GM18870 (cell line): ENCODE measurements around the gene ALPP.
"Not testable (repeated sequence)": the region's sequence is repeated elsewhere in the genome, so short reads cannot be mapped to it uniquely, and the experiment has no call there.

ENCODE experiments used
- ATAC-seq: cut with Tn5 transposase; IDR thresholded peaks from one replicate; pipeline ENCODE4 v1.9.1; 2021; ENCODE audit warnings: moderate library complexity; ENCODE audit not compliant: unreplicated experiment

The ALPP gene

DNA sequence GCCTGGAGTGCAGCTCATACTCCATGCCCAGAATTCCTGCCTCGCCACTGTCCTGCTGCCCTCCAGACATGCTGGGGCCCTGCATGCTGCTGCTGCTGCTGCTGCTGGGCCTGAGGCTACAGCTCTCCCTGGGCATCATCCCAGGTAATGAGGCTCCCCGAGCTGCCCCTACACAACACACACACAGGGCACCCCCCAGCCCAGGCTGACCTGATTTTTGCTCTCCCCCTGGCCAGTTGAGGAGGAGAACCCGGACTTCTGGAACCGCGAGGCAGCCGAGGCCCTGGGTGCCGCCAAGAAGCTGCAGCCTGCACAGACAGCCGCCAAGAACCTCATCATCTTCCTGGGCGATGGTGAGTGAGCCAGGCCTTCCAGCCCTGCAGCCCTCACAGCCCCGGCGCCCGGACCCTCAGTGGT lies at the start of gene ALPP:
ALPP (plus strand) TSS at position 17 of the 417 bp plus-strand sequence; CDS start at position 69, 52 bp downstream.
- ATAC-seq: not testable (repeated sequence)

DNA sequence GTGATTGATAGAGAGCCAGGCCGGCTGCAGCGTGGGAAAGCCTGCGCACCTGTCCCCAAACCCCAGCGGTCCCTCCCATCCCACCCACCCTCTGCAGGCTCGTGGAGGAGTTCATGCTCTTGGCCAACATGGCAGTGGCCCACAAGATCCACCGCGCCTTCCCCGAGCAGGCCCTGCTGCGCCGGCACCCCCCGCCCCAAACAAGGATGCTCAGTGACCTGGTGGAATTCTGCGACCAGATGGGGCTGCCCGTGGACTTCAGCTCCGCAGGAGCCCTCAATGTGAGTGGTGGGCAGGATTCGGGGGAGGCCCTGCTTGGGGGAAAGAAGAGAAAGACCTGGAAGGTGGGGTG lies 48.9 kb upstream of the ALPP start:
- ATAC-seq: no peak

DNA sequence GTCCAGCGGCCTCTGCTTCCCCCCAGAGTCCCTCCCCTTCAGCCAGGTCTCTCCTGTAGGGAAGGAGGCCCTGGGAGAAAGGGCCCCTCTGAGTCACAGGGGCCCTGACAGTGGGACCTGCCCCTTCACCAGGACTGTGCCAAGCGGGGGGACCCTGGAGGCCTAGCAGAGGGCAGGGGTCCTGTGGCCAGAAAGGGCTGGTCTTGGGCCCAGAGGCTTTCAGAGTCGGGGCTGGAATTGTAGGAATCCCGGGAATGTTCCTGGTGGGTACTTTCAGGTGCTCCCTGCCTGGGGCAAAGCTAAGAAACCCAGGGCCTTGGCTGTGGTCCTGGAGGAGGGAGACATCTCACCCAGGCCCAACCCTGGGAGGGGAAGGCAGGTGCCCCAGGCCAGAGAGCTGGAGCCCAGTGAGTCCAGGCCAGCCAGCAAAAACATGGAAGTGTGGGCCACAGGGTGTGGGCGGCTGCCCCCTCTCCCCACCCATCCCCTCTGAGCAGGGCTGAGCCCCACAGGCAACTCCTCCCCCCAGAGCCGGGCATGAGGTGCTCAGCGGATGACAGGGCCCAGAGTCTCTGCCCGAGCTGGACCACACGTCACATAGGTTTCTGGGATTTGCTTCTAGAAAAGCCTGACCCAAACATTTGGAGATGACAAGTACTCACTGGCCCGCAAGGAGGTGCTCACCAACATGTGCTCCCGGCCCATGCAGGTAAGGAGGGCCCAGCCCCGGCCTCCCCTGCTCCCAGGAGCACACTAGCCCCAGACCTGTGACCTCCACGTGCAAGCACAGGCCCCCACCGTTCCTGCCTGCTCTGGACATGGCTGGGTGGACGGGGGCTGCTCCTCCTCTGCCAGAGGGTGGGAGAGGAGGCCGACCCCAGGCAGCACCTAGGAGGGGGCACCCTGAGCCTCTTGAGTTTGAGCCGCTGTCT lies 48.2 kb upstream of the ALPP start:
- no peak for ATAC-seq

DNA sequence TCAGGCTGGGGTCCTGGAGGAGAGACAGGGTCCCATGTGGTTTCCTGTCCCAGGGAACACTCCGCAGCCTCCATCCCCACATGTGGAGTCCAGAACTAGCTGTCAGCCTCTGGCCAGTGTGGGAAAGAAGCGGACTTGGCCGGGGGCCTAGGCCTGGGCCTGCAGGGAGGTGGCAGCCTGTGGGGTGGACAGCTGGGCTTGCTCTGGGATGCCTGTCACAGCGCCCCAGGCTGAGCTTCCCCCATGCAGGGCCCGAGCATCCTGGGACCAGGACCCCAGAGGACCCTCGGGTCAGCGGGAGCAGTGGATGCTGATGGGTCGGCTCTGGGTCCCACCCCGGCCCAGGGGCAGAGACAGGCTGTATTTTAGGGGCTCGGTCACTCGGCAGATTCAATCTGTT lies 47.5 kb upstream of the ALPP start:
- ATAC-seq: not testable (repeated sequence)

- ATAC-seq: not testable (repeated sequence)
These were observed 46.9 kb upstream of the ALPP start for GRCh38 chr2:232331641-232332040.

DNA sequence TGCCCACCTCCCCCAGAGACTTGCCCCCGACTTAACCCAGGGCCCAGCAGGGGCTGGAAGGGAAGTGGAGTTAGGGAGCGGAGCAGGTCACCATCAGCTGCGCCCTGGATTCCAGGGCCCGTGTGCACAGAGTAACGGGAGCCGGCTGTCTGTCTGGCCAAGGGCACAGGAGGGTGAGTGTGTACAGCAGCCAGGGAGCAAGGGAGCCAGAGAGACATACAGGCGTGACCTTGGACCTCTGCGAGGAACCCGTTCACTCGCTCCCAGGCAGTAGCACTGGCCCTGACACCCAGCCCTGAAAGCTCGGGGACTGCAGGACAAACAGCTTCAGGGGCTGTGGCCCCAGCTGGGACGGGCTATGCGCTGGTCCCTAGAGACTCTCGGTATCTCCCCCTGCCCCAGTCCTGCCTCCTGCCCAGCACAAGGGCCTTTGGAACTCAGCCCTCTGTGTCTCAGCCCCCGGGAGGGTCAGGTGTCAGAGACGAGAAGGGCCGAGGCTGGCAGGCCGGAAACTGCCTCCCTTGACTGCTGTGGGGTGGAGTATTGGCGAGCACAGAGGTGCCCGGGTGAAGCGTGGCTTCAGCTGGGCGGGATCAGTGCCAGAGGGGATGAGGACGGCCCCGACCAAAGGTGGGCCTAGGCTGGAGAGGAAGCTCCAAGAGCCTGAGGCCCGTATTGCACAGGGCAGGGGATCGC lies 46.2 kb upstream of the ALPP start:
- not testable (repeated sequence) for ATAC-seq

DNA sequence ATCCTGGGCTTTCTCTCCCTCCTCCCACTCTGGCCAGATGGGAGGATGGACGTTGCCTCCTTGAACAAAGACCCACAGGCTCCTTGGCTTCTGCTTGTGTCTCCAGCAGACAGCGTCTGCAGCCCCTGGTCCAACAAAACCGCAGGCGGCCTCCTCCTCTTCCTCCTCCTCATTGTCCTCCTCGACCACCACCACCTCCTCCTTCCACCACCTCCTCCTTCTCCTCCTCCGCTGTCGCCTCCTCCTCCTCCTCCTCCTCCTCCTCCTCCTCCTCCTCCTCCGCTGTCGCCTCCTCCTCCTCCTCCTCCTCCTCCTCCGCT lies 45.7 kb upstream of the ALPP start:
- no peak for ATAC-seq

- ATAC-seq: no peak
These were observed 45.0 kb upstream of the ALPP start for GRCh38 chr2:232333361-232334135.

GRCh38 chr2:232334136-232334884 lies 44.2 kb upstream of the ALPP start:
- ATAC-seq: not testable (repeated sequence)

GRCh38 chr2:232334885-232335205 lies 43.7 kb upstream of the ALPP start:
- not testable (repeated sequence) for ATAC-seq

- not testable (repeated sequence) for ATAC-seq
These were observed 43.2 kb upstream of the ALPP start for GRCh38 chr2:232335206-232335858.

DNA sequence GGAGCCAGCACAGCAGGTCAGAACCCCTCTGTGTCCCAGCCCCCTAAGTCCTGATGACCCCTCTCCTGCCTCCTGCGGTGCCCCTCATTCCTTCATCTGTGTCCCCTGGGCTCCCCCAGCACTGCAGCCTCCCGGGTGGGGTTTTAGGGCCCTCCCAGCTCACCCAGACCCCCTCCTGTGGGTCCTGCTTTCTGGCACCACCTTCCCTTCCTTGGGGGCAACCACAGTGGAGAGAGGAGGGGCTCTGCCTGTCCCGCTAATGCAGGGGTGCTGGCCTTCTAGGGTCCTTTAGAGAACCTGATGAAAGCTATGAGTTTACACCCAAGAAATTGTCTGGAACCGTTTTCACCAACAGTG lies 42.7 kb upstream of the ALPP start:
- ATAC-seq: no peak

- ATAC-seq: no peak
These were observed 42.3 kb upstream of the ALPP start for GRCh38 chr2:232336241-232336736.

DNA sequence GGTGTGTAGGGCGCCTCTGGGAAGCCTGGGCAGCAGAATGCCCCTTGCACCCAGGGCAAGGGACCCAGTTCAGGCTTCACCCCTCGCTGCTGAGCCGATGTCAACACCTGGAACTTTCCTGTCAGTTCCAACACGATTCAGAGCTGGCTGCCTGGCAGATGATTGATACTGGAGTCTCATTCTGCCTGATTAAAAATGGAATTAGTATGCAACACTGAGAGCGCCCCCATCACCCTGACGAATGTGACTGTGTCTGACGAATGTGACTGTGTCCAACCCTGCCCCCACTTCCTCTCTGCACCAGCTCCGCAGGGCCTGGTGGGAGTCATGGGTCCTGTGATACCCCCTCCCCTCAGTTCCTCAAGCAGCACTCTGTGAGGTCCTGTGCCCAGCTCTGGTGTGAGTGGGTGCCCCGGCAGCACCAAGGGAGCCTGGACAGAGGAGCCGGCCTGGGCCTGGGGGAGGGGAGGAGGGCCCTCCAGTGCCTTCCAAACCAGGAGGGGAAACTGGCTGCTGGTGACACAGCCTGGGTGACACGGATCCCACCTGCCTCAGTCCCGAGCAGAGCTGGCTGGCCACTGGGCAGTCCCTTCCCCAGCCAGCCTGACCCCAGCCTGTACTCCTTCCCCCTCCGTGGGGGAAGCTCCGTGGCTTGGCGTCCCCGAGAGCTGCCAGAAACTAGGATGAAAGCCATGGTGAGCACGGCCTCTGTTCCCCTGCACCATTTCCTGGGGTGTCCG lies 41.4 kb upstream of the ALPP start:
- no peak for ATAC-seq

DNA sequence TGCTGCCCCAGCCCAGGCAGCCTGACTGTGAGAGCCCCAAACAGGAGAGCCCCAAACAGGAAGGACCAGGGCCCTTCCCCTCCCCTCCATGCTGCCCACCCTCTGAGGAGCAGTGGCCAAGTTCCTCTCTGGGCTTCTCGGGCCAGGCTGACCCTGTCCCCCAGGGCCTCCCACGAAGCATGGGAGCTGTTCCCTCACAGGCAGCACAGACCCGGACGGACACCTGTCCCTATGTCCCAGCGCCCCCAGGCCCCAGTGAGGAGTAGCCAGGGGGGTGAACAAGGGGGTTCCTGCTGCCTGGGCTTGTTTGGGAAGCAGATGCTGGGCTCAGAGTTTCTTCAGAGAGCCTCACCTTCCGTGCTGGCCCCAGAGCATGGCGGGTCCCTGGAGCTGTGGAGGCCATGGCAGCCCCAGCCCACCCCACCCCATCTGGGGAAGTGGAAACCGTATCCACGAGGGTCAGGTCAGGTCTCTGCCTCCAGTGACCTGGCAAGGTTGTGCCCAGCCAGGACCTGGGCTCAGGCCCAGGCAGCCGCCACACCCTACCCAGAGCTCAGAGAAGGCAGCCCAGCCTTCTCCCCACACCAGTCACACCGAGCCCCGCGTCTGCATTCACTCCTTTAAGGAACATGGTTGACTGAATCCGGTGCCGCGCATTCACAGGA lies 40.3 kb upstream of the ALPP start:
- not testable (repeated sequence) for ATAC-seq

DNA sequence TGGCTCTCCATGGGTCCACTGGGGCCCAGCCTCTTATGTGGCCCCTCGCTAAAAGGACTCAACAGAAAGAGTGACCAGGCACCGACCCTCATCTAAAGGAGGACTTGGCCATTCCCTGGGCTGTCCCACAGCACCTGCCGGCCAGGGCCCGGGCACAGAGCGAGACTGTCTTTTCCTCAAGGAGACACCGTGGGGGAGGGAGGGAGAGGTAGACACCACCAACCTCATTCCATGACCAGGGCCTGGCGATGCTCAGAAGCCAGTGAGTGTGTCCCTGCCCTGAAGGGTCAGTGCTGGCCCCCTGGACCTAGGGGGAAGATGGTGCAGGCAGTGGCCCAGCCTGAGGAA lies 39.8 kb upstream of the ALPP start:
- ATAC-seq: no peak

GRCh38 chr2:232339121-232340081 lies 39.1 kb upstream of the ALPP start:
- no peak for ATAC-seq
